ENCODE measurements around the gene FMNL3. TPM values are rescaled to one million over a fixed set of nuclear protein-coding genes. Genes with fewer than 3 reads are reported as not detected.
"Not testable (repeated sequence)": the region's sequence is repeated elsewhere in the genome, so short reads cannot be mapped to it uniquely, and the experiment has no call there.

The FMNL3 gene
- polyA plus RNA-seq, 1 of the 3 experiments (the other 2 are of a cell fraction): 10.2 TPM

DNA sequence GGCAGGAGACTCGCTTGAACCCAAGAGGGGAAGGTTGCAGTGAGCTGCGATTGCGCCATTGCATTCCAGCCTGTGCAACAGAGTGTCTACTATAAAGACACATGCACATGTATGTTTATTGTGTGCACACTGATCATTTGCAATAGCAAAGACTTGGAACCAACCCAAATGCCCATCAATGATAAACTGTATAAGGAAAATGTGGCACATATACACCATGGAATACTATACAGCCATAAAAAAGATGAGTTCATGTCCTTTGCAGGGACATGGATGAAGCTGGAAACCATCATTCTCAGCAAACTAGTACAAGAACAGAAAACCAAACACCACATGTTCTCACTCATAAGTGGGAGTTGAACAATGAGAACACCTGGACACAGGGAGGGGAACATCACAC, 6.7 kb upstream of the FMNL3 start:
- H3K4me3 ChIP-seq (ENCODE audit: low read depth in 2 of 2, low read length in 1 of 2); DNase-seq; H3K9ac ChIP-seq; H3K79me2 ChIP-seq (ENCODE audit: insufficient read depth); H3K36me3 ChIP-seq (replicated peaks in 1 of 2; ENCODE audit: control insufficient read depth in 1 of 2, insufficient read depth in 2 of 2, low read length in 1 of 2); H3K27ac ChIP-seq (ENCODE audit: low read depth in 2 of 2, low read length in 1 of 2); H3K9me2 ChIP-seq; H3F3A ChIP-seq (replicated peaks; ENCODE audit: insufficient read depth); H3K27me3 ChIP-seq (ENCODE audit: insufficient read depth); POLR2A ChIA-PET; H4K20me1 ChIP-seq (ENCODE audit: insufficient read depth); H3K9me3 ChIP-seq; H3K4me2 ChIP-seq; H2AFZ ChIP-seq (ENCODE audit: low read depth); H3K4me1 ChIP-seq (ENCODE audit: control insufficient read depth in 1 of 2, insufficient read depth in 2 of 2, low read depth in 1 of 2, low read length in 1 of 2): not testable (repeated sequence)
- WGBS (ENCODE audit: low lambda C conversion rate): 77% methylated on average over 3 of the region's 3 CpGs
- CTCF ChIA-PET: interaction anchor here (1.2 to 22.7 kb wide), 3 partner anchors 27 to 125 kb away, joined by 3 to 590 read pairs (median 8); partner anchors contain the start of gene TMBIM6

- H3F3A ChIP-seq (replicated peaks; ENCODE audit: insufficient read depth): peaks cover 18% of the 10 kb centered on the region
- H3K36me3 ChIP-seq (replicated peaks in 1 of 2; ENCODE audit: control insufficient read depth in 1 of 2, insufficient read depth in 2 of 2, low read length in 1 of 2): no peaks in the 10 kb centered on the region
- H3K9me3 ChIP-seq: no peaks in the 10 kb centered on the region
- CTCF ChIA-PET: interaction anchor here (0.8 to 22.7 kb wide), 10 partner anchors 8 to 194 kb away, joined by 3 to 590 read pairs (median 6); partner anchors contain the start of gene TMBIM6
- H2AFZ ChIP-seq (ENCODE audit: low read depth): no peak overlapping the region
- no peak overlapping the region for H3K4me2 ChIP-seq
- H3K9me2 ChIP-seq: no peaks in the 10 kb centered on the region
- no peaks in the 10 kb centered on the region for H3K27me3 ChIP-seq (ENCODE audit: insufficient read depth)
- H3K79me2 ChIP-seq (ENCODE audit: insufficient read depth): peaks cover 31% of the 10 kb centered on the region
- DNase-seq: no peak
- no peak overlapping the region for H3K27ac ChIP-seq (ENCODE audit: low read depth in 2 of 2, low read length in 1 of 2)
- whole genome bisulfite sequencing (ENCODE audit: low lambda C conversion rate): 81% methylated on average over 3 of the region's 3 CpGs
- TF ChIP-seq RAD21 (IDR thresholded peaks at IDR 0.05; ENCODE audit: low read length) (no peak), RCOR1 (IDR thresholded peaks at IDR 0.05; ENCODE audit: low read length) (no peak), RFX5 (IDR thresholded peaks at IDR 0.05; ENCODE audit: low read length) (no peak), FOSL2 (IDR thresholded peaks at IDR 0.05; ENCODE audit: borderline replicate concordance, low read depth) (no peak), SMC3 (IDR thresholded peaks at IDR 0.05; ENCODE audit: low read depth, low read length) (no peak), YY1 (IDR thresholded peaks at IDR 0.05; ENCODE audit: low read depth) (no peak), TCF12 (IDR thresholded peaks at IDR 0.05) (no peak), ZBTB33 (IDR thresholded peaks at IDR 0.05; ENCODE audit: borderline replicate concordance, low read depth) (no peak)
- TF ChIP-seq, protein P1, sequence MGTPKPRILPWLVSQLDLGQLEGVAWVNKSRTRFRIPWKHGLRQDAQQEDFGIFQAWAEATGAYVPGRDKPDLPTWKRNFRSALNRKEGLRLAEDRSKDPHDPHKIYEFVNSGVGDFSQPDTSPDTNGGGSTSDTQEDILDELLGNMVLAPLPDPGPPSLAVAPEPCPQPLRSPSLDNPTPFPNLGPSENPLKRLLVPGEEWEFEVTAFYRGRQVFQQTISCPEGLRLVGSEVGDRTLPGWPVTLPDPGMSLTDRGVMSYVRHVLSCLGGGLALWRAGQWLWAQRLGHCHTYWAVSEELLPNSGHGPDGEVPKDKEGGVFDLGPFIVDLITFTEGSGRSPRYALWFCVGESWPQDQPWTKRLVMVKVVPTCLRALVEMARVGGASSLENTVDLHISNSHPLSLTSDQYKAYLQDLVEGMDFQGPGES (IDR thresholded peaks at IDR 0.05; ENCODE audit: low read depth, low read length): no peak
- no peak overlapping the region for H3K4me3 ChIP-seq (ENCODE audit: low read depth in 2 of 2, low read length in 1 of 2)
- POLR2A ChIA-PET: interaction anchor here (0.7 to 1.2 kb wide), 3 partner anchors 33 to 73 kb away, joined by 3 read pairs; partner anchors contain the start of gene TMBIM6
- H4K20me1 ChIP-seq (ENCODE audit: insufficient read depth): no peaks in the 10 kb centered on the region; the same call in 1 of the 2 replicates
- peaks cover 12 to 16% of the 10 kb centered on the region in 2 experiments; a peak in 2 of 4 replicates for H3K4me1 ChIP-seq (ENCODE audit: control insufficient read depth in 1 of 2, insufficient read depth in 2 of 2, low read depth in 1 of 2, low read length in 1 of 2)
- no peak overlapping the region for H3K9ac ChIP-seq
Measured at GRCh38 chr12:49708851-49709250, 1.6 kb upstream of the FMNL3 start.
